RWPE1 (cell line): ENCODE results near the gene TRMO.

Source experiments
- CTCF ChIA-PET: fragments of 350-600 bp; sonication (Branson Sonifier 250); formaldehyde crosslinking; extraction: SDS; loops from one replicate; lab custom pipeline; 2021; lab: Yijun Ruan, JAX
- POLR2A ChIA-PET: fragments of 400-600 bp; formaldehyde crosslinking; extraction: SDS; loops from one replicate; lab custom pipeline; 2020; ENCODE audit warnings: antibody characterized with exemption; ENCODE audit not compliant: low non-redundant PET; lab: Yijun Ruan, JAX
- DNase-seq: peaks from one replicate; pipeline ENCODE4 v3.0.0; 2012; ENCODE audit warnings: low spot score
- H3K27ac ChIP-seq: fragments of 450-650 bp; 2 replicates; pipeline ENCODE4 v1.5.1; 2017
- TF ChIP-seq, protein P1 (sequence below): fragments of 450-650 bp; conservative IDR thresholded peaks from 2 replicates; pipeline ENCODE4 v1.5.1; 2017; ENCODE audit warnings: low read depth, mild to moderate bottlenecking

Gene TRMO

DNA sequence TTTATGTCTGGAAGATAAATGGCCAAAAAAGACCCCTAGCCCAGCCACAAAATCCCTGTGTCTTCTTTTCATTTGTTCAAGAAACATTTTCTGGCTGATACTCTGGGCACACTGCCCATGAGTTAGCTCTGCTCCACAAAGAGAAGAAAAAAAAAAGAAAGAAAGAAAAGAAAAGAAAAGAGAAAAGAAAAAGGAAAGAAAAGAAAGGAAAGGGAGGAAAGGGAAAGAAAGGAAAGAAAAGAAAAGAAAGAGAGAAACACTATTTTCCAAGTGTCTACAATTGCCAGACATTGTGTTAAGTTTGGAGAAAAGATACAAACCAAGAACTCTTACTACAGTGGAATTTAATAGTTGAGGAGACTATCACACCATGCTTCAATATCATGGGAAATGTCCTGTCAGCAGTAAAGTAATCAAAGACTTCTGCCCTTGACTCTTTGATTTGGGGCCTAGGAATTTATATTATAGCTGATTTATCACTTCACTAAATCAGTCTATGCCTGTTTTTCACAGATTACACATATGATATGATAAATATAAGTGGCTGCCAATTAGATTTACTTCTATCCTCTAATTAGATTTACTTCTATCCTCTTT lies 3.0 kb downstream of the TRMO start:
- no peak overlapping the region for H3K27ac ChIP-seq
- ChIA-PET CTCF (interaction anchor here (0.6 kb wide), 1 partner anchor 19 kb away, joined by 3 read pairs; no protein-coding TSS in a partner anchor), POLR2A (no interaction called here)
- TF ChIP-seq, protein P1, sequence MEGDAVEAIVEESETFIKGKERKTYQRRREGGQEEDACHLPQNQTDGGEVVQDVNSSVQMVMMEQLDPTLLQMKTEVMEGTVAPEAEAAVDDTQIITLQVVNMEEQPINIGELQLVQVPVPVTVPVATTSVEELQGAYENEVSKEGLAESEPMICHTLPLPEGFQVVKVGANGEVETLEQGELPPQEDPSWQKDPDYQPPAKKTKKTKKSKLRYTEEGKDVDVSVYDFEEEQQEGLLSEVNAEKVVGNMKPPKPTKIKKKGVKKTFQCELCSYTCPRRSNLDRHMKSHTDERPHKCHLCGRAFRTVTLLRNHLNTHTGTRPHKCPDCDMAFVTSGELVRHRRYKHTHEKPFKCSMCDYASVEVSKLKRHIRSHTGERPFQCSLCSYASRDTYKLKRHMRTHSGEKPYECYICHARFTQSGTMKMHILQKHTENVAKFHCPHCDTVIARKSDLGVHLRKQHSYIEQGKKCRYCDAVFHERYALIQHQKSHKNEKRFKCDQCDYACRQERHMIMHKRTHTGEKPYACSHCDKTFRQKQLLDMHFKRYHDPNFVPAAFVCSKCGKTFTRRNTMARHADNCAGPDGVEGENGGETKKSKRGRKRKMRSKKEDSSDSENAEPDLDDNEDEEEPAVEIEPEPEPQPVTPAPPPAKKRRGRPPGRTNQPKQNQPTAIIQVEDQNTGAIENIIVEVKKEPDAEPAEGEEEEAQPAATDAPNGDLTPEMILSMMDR, result no peak
- no peak for DNase-seq

DNA sequence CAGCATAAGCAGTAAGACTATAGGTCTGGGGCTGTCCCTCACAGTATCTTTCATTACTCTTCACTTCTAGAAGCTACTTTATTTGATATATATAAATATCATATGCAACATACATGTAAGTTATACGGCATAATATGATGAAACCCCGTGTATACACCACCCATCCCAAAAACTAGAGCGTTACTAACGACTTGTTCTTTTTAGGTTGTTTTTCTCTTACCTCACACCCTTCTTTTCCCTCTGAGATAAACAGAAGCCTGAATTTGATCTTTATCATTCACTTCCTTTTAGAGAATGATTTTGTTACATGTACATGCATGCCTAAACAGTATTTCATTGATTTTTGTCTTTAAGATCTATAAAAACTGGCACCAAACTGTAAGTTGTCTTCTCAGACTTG lies 3.7 kb downstream of the TRMO start:
- POLR2A ChIA-PET, result no interaction called here
- CTCF ChIA-PET, result no interaction called here
- H3K27ac ChIP-seq, result no peak overlapping the region
- TF ChIP-seq, protein P1, result no peak
- no peak for DNase-seq

DNA sequence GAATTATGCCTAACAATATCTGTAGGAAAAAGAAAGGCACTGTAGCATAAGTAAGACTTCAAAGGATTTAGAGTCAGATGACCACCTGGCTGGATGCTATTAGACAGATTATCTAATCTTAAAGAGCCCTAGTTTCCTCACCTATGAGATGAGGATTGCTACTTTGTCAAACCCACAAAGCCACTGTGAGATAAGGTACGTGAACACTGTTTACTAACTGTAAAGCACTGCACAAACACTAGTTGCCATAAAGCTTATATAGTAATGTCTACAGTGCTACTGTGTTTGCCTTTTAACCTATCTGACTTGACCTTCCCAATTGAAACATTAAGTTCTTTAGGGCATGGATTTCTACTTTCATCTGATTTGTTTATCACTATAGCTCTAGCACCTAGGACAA lies 10.3 kb downstream of the TRMO start:
- ChIA-PET POLR2A (no interaction called here), CTCF (interaction anchor here (0.8 to 1.3 kb wide), 2 partner anchors 11 to 26 kb away, joined by 3 read pairs; partner anchors contain the start of gene HEMGN)
- TF ChIP-seq, protein P1, result no peak
- no peak for DNase-seq
- no peak overlapping the region for H3K27ac ChIP-seq

DNA sequence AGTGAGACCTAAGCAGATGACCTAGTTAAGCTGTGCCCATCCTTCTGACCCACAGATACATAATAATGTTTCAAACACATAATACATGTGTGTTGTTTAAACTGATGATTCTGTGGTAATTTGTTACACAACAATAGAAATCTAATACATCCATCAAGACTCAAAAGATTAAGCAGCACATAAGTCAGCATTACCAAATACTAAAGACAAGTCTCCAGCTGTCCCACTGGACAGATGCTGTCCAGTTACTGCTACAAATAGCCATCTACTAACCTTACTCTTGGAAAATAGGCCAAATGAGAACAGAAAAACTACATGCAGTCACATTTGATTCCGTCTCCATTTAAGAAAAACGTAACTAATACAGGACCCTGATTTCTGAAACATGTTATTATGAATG lies 10.8 kb downstream of the TRMO start:
- H3K27ac ChIP-seq, result no peak overlapping the region
- DNase-seq, result no peak
- POLR2A ChIA-PET, result no interaction called here
- TF ChIP-seq, protein P1, result no peak
- CTCF ChIA-PET, result interaction anchor here (0.8 to 1.3 kb wide), 2 partner anchors 11 to 27 kb away, joined by 3 read pairs; partner anchors contain the start of gene HEMGN

DNA sequence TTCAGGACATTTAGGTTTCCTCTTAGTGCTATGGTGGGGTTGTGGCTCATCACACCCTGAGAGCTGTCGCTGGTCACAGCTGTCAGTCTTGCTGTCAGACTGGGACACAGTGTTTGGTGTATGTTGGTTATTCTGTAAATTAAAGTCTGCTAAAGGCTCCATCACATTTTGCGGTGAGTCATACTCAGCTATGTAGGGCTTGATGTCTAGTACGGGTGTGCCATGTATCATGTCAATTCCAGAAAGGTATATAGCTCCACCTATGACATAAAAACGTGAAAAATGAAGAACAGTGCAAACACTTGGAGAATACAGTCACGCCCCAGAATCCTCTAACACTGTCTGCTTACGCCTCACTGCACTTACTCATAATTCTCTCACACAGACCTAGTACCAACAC lies 11.9 kb downstream of the TRMO start:
- CTCF ChIA-PET, result interaction anchor here (1.2 kb wide), 1 partner anchor 11 kb away, joined by 7 read pairs; no protein-coding TSS in a partner anchor
- H3K27ac ChIP-seq, result peak overlapping the region; percentile 47
- DNase-seq, result peak; percentile 85
- TF ChIP-seq, protein P1, result no peak
- POLR2A ChIA-PET, result no interaction called here

DNA sequence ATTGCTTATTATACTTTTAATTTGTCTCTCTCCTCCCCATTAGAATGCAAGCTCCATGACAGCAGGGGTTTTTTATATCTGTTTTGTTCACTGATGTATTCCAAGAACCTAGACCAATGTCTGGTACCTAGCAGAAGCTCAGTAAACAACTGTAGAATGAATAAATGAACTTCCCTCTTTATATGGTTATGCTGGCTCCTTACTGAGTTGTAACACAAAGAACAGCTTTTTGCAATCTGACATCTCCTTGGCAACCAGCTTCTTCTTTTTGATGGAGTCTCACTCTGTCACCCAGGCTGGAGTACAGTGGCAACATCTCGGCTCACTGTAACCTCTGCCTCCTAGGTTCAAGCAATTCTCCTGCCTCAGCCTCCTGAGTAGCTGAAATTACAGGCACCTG lies 13.6 kb downstream of the TRMO start:
- H3K27ac ChIP-seq, result no peak overlapping the region
- ChIA-PET CTCF (interaction anchor here (0.5 kb wide), 1 partner anchor 9 kb away, joined by 3 read pairs; no protein-coding TSS in a partner anchor), POLR2A (no interaction called here)
- DNase-seq, result no peak
- TF ChIP-seq, protein P1, result no peak
